Endothelial cell (in vitro differentiated cells): ENCODE results near the gene CDH23. TPM values are rescaled to one million over a fixed set of nuclear protein-coding genes. Genes with fewer than 3 reads are reported as not detected.
"Not testable (repeated sequence)": the region's sequence is repeated elsewhere in the genome, so short reads cannot be mapped to it uniquely, and the experiment has no call there.

Source experiments
- DNase-seq: peaks from one replicate; pipeline ENCODE4 v3.0.0; 2021; ENCODE audit warnings: low spot score
- H3K27ac Mint-ChIP-seq: one replicate; pipeline ENCODE4 v1.8.0; 2021; ENCODE audit warnings: mixed read lengths, inconsistent platforms; ENCODE audit not compliant: unreplicated experiment
- H3K27me3 Mint-ChIP-seq: one replicate; pipeline ENCODE4 v1.8.0; 2021; ENCODE audit warnings: mild to moderate bottlenecking, moderate library complexity, mixed read lengths, inconsistent platforms; ENCODE audit not compliant: unreplicated experiment
- H3K36me3 Mint-ChIP-seq: one replicate; pipeline ENCODE4 v1.8.0; 2021; ENCODE audit warnings: mild to moderate bottlenecking, low read depth, mixed read lengths, inconsistent platforms; ENCODE audit not compliant: unreplicated experiment
- H3K4me1 Mint-ChIP-seq: one replicate; pipeline ENCODE4 v1.8.0; 2021; ENCODE audit warnings: mild to moderate bottlenecking, mixed read lengths, inconsistent platforms; ENCODE audit not compliant: unreplicated experiment
- H3K4me3 Mint-ChIP-seq: one replicate; pipeline ENCODE4 v1.8.0; 2021; ENCODE audit warnings: mild to moderate bottlenecking, mixed read lengths, inconsistent platforms; ENCODE audit not compliant: unreplicated experiment
- H3K9me3 Mint-ChIP-seq: one replicate; pipeline ENCODE4 v1.8.0; 2021; ENCODE audit warnings: mixed read lengths, inconsistent platforms; ENCODE audit not compliant: unreplicated experiment
- CTCF ChIP-seq: fragments of 200-600 bp; sonication (generic); IDR thresholded peaks from one replicate; pipeline ENCODE4 v1.5.0; 2021; ENCODE audit warnings: antibody characterized with exemption; ENCODE audit not compliant: unreplicated experiment
- total RNA-seq: library from RNA; stranded (reverse); fragmentation: NEBNext Ultra II Directional; extraction: Animal tissue kit (Norgen Biotek cat#: 25700); gene quantifications from one replicate; pipeline ENCODE4 v1.2.1, GENCODE V29; 2021; ENCODE audit not compliant: unreplicated experiment

CDH23 gene
- total RNA-seq, 1 donor from 2014 or later = 0.54 TPM

GRCh38 chr10:71358277-71358676 lies 38.4 kb upstream of the CDH23 start:
- Mint-ChIP-seq H3K36me3 (peaks cover 15% of the 10 kb centered on the region), H3K4me3 (no peak overlapping the region), H3K4me1 (peaks cover 30% of the 10 kb centered on the region), H3K9me3 (no peaks in the 10 kb centered on the region), H3K27ac (no peak overlapping the region), H3K27me3 (peaks cover 3% of the 10 kb centered on the region)
- no peak for TF ChIP-seq CTCF
- DNase-seq = no peak

- H3K4me1 Mint-ChIP-seq = peaks cover 29% of the 10 kb centered on the region
- not testable (repeated sequence) for H3K4me3 Mint-ChIP-seq, H3K27me3 Mint-ChIP-seq, DNase-seq, H3K9me3 Mint-ChIP-seq
- H3K27ac Mint-ChIP-seq = peak overlapping the region; percentile 81
- H3K36me3 Mint-ChIP-seq = peaks cover 15% of the 10 kb centered on the region
Measured at GRCh38 chr10:71358906-71359305, 37.8 kb upstream of the CDH23 start.

GRCh38 chr10:71359364-71360046 lies 37.2 kb upstream of the CDH23 start:
- H3K9me3 Mint-ChIP-seq = no peaks in the 10 kb centered on the region

GRCh38 chr10:71360735-71361134 lies 36.0 kb upstream of the CDH23 start:
- H3K36me3 Mint-ChIP-seq = peaks cover 21% of the 10 kb centered on the region
- peaks cover 3% of the 10 kb centered on the region for H3K27me3 Mint-ChIP-seq
- DNase-seq = no peak
- H3K4me1 Mint-ChIP-seq = peaks cover 22% of the 10 kb centered on the region
- no peak overlapping the region for H3K4me3 Mint-ChIP-seq
- no peak for TF ChIP-seq CTCF
- H3K9me3 Mint-ChIP-seq = no peaks in the 10 kb centered on the region
- no peak overlapping the region for H3K27ac Mint-ChIP-seq

More at GRCh38 chr10:71359364-71360046, 37.2 kb upstream of the CDH23 start:
- H3K4me3 Mint-ChIP-seq = no peak overlapping the region
- peaks cover 29% of the 10 kb centered on the region for H3K4me1 Mint-ChIP-seq
- H3K36me3 Mint-ChIP-seq = peaks cover 15% of the 10 kb centered on the region
- TF ChIP-seq CTCF = no peak
- H3K27me3 Mint-ChIP-seq = peaks cover 3% of the 10 kb centered on the region
- peak overlapping the region; percentile 81 for H3K27ac Mint-ChIP-seq
- DNase-seq = no peak

GRCh38 chr10:71361581-71361980 lies 35.1 kb upstream of the CDH23 start:
- TF ChIP-seq CTCF = no peak
- DNase-seq = no peak
- Mint-ChIP-seq H3K4me1 (peaks cover 17% of the 10 kb centered on the region), H3K27ac (no peak overlapping the region), H3K4me3 (no peak overlapping the region), H3K36me3 (peaks cover 21% of the 10 kb centered on the region), H3K27me3 (peaks cover 2% of the 10 kb centered on the region), H3K9me3 (no peaks in the 10 kb centered on the region)
